HepG2 (cell line): ENCODE measurements around the gene LZTS2. TPM values are rescaled to one million over a fixed set of nuclear protein-coding genes. Genes with fewer than 3 reads are reported as not detected.

Experiments
- AGO2 ChIP-seq: fragments of 200-400 bp; formaldehyde crosslinking; optimal IDR thresholded peaks from 2 replicates; pipeline ENCODE3; 2017; ENCODE audit warnings: mild to moderate bottlenecking, low read depth, low read length, moderate library complexity
- ARNTL ChIP-seq: sonication (generic); formaldehyde crosslinking; IDR thresholded peaks from 2 replicates; pipeline ENCODE4 v1.4.0; 2020; ENCODE audit warnings: mild to moderate bottlenecking, missing genetic modification reagents
- HNF4A ChIP-seq: sonication (generic); formaldehyde crosslinking; IDR thresholded peaks from 2 replicates; pipeline ENCODE4 v1.4.0; 2020; ENCODE audit warnings: missing genetic modification reagents
- NONO ChIP-seq, 2 experiments: fragments of 450-650 bp in 1 of 2; sonication (generic) in 1 of 2; formaldehyde crosslinking in 1 of 2; IDR thresholded peaks in 1 of 2; conservative IDR thresholded peaks in 1 of 2; 2 replicates each; pipeline versions ENCODE4 v1.6.1 to v1.8.0; 2017 to 2022; ENCODE audit warnings: mild to moderate bottlenecking in 1 of 2, missing genetic modification reagents in 1 of 2, moderate library complexity in 1 of 2
- NR2F6 ChIP-seq, 2 experiments: IDR thresholded peaks; 2 replicates each; pipeline ENCODE4 v1.6.1; 2016; ENCODE audit warnings: antibody characterized with exemption in 1 of 2, mild to moderate bottlenecking in 1 of 2
- RBM39 ChIP-seq: fragments of 200-400 bp; formaldehyde crosslinking; IDR thresholded peaks from one replicate; pipeline ENCODE4 v1.6.1; 2018; ENCODE audit warnings: antibody characterized with exemption, mild to moderate bottlenecking, low read depth, low read length; ENCODE audit not compliant: poor library complexity, severe bottlenecking
- SRSF1 ChIP-seq: fragments of 200-400 bp; formaldehyde crosslinking; optimal IDR thresholded peaks from 2 replicates; pipeline ENCODE3; 2017; ENCODE audit warnings: mild to moderate bottlenecking, low read depth, low read length, moderate library complexity
- ZNF260 ChIP-seq: sonication (generic); formaldehyde crosslinking; IDR thresholded peaks from 2 replicates; pipeline ENCODE4 v1.4.0; 2020; ENCODE audit warnings: missing genetic modification reagents, low read depth, mild to moderate bottlenecking, borderline replicate concordance
- polyA plus RNA-seq, 8 experiments: library from polyadenylated mRNA; depleted of rRNA in 3 of 8; stranded (reverse) in 7 of 8; unstranded in 1 of 8; fragments of >200 nt; fragmentation: Illumina TruSeq in 4 of 8; extraction: Trizol in 4 of 8; gene quantifications; 2 replicates each; pipeline versions ENCODE4 v1.2.1 to v1.2.3, GENCODE V29; 2011 to 2016; ENCODE audit warnings: low read depth in 4 of 8, missing spikeins in 1 of 8, mixed read lengths in 1 of 8; ENCODE audit not compliant: insufficient read depth in 1 of 8
- total RNA-seq, 5 experiments: library from RNA; depleted of rRNA; stranded (reverse); fragments of >200 nt; fragmentation: Illumina TruSeq; extraction: Trizol; gene quantifications; 2 replicates each; pipeline ENCODE4 v1.2.3, GENCODE V29; 2016; ENCODE audit warnings: low read depth in 1 of 5
- TF ChIP-seq, protein P1 (sequence below): IDR thresholded peaks from 2 replicates; pipeline ENCODE4 v1.4.0; 2020; ENCODE audit warnings: mild to moderate bottlenecking, missing genetic modification reagents
- TF ChIP-seq, protein P2 (sequence below): sonication (generic); formaldehyde crosslinking; IDR thresholded peaks from 2 replicates; pipeline ENCODE4 v1.5.1; 2020; ENCODE audit warnings: missing genetic modification reagents, mild to moderate bottlenecking, borderline replicate concordance
- TF ChIP-seq, protein P3 (sequence below), 2 experiments: sonication (generic) in 1 of 2; formaldehyde crosslinking in 1 of 2; IDR thresholded peaks; 2 replicates each; pipeline versions ENCODE4 v1.6.1 to v1.9.0; 2014 to 2022; ENCODE audit warnings: antibody characterized with exemption in 1 of 2, borderline replicate concordance in 1 of 2, inconsistent platforms in 1 of 2, low read depth in 1 of 2, missing genetic modification reagents in 1 of 2
- TF ChIP-seq, protein P4 (sequence below): IDR thresholded peaks from 2 replicates; pipeline ENCODE4 v1.6.1; 2012; ENCODE audit warnings: low read depth, low read length, improper control_type of control experiment
- TF ChIP-seq, protein P5 (sequence below): sonication (generic); formaldehyde crosslinking; IDR thresholded peaks from 2 replicates; pipeline ENCODE4 v1.5.0; 2020; ENCODE audit warnings: missing genetic modification reagents, mild to moderate bottlenecking, borderline replicate concordance

The LZTS2 gene
- total and polyA plus RNA-seq, 2 of the 13 experiments (the other 11 are each of a cell fraction or from before 2014, with no cell fraction given) = 43.6 to 65.6 TPM

DNA sequence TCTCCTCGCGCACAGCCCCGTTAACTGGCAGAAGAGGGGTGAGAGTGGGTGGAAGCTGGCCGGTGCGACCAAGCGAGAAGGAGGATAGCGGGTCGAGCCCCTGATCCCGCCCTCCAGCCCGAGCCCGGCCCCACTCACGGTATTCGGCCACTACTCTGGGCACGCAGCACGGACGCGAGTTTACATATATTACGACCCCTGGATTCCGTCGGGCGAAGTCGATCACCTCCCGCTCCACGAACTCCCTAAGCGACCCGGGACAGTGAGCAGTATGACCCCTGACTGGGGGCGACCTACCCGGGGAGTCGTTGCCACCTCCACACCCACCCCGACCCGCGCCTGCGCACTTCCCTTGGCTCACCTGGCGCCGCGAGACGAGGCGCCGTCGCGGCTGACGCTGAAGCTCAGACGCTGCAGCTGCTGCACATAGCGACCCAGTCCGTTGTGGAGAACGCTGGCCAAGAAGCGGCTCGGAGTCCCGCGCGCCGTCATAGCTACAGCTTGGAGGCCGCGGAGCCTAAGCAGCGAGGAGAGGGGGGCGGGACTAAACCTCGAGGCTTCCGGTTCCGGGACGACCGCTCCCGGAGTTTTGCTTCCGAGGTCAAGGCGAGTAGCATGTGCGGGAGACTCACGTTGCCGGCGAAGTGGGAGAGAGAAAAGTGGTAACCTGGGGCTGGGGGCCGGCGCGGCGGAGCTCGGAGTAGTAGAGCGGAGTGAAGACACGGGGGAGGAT, 12.5 kb upstream of the LZTS2 start, which contains the start of the genes MRPL43 and TWNK (continued):
- TF ChIP-seq RBM39 (peak; percentile 74), ARNTL (CRISPR knock-in tag) (peak; percentile 76), HNF4A (no peak; the same call in 1 of the 2 replicates), ZNF260 (CRISPR knock-in tag) (no peak), NONO (IDR thresholded peaks at IDR 0.05) (no peak), NONO (CRISPR knock-in tag; conservative IDR thresholded peaks at IDR 0.05) (peak; percentile 88), NR2F6 (IDR thresholded peaks at IDR 0.05) (peak; percentile 9; the same call in 1 of the 2 replicates), NR2F6 (CRISPR knock-in tag; IDR thresholded peaks at IDR 0.05) (0 out of 2 replicates have a peak, but pooled peaks have one; percentile 14), SRSF1 (peak; percentile 52), AGO2 (peak; percentile 100)
- TF ChIP-seq, protein P1, sequence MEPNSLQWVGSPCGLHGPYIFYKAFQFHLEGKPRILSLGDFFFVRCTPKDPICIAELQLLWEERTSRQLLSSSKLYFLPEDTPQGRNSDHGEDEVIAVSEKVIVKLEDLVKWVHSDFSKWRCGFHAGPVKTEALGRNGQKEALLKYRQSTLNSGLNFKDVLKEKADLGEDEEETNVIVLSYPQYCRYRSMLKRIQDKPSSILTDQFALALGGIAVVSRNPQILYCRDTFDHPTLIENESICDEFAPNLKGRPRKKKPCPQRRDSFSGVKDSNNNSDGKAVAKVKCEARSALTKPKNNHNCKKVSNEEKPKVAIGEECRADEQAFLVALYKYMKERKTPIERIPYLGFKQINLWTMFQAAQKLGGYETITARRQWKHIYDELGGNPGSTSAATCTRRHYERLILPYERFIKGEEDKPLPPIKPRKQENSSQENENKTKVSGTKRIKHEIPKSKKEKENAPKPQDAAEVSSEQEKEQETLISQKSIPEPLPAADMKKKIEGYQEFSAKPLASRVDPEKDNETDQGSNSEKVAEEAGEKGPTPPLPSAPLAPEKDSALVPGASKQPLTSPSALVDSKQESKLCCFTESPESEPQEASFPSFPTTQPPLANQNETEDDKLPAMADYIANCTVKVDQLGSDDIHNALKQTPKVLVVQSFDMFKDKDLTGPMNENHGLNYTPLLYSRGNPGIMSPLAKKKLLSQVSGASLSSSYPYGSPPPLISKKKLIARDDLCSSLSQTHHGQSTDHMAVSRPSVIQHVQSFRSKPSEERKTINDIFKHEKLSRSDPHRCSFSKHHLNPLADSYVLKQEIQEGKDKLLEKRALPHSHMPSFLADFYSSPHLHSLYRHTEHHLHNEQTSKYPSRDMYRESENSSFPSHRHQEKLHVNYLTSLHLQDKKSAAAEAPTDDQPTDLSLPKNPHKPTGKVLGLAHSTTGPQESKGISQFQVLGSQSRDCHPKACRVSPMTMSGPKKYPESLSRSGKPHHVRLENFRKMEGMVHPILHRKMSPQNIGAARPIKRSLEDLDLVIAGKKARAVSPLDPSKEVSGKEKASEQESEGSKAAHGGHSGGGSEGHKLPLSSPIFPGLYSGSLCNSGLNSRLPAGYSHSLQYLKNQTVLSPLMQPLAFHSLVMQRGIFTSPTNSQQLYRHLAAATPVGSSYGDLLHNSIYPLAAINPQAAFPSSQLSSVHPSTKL = peak; percentile 31; the same call in 1 of the 2 replicates
- TF ChIP-seq, protein P2, sequence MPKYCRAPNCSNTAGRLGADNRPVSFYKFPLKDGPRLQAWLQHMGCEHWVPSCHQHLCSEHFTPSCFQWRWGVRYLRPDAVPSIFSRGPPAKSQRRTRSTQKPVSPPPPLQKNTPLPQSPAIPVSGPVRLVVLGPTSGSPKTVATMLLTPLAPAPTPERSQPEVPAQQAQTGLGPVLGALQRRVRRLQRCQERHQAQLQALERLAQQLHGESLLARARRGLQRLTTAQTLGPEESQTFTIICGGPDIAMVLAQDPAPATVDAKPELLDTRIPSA = peak; percentile 96; the same call in 1 of the 2 replicates
- TF ChIP-seq, protein P3, sequence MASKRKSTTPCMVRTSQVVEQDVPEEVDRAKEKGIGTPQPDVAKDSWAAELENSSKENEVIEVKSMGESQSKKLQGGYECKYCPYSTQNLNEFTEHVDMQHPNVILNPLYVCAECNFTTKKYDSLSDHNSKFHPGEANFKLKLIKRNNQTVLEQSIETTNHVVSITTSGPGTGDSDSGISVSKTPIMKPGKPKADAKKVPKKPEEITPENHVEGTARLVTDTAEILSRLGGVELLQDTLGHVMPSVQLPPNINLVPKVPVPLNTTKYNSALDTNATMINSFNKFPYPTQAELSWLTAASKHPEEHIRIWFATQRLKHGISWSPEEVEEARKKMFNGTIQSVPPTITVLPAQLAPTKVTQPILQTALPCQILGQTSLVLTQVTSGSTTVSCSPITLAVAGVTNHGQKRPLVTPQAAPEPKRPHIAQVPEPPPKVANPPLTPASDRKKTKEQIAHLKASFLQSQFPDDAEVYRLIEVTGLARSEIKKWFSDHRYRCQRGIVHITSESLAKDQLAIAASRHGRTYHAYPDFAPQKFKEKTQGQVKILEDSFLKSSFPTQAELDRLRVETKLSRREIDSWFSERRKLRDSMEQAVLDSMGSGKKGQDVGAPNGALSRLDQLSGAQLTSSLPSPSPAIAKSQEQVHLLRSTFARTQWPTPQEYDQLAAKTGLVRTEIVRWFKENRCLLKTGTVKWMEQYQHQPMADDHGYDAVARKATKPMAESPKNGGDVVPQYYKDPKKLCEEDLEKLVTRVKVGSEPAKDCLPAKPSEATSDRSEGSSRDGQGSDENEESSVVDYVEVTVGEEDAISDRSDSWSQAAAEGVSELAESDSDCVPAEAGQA (IDR thresholded peaks at IDR 0.05; ENCODE audit: low read depth) = peak; percentile 68
- TF ChIP-seq, protein P3 (CRISPR knock-in tag; IDR thresholded peaks at IDR 0.05; ENCODE audit: borderline replicate concordance) = peak; percentile 45; the same call in 1 of the 2 replicates
- TF ChIP-seq, protein P4, sequence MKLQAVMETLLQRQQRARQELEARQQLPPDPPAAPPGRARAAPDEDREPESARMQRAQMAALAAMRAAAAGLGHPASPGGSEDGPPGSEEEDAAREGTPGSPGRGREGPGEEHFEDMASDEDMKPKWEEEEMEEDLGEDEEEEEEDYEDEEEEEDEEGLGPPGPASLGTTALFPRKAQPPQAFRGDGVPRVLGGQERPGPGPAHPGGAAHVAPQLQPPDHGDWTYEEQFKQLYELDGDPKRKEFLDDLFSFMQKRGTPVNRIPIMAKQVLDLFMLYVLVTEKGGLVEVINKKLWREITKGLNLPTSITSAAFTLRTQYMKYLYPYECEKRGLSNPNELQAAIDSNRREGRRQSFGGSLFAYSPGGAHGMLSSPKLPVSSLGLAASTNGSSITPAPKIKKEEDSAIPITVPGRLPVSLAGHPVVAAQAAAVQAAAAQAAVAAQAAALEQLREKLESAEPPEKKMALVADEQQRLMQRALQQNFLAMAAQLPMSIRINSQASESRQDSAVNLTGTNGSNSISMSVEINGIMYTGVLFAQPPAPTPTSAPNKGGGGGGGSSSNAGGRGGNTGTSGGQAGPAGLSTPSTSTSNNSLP = no peak
- TF ChIP-seq, protein P5, sequence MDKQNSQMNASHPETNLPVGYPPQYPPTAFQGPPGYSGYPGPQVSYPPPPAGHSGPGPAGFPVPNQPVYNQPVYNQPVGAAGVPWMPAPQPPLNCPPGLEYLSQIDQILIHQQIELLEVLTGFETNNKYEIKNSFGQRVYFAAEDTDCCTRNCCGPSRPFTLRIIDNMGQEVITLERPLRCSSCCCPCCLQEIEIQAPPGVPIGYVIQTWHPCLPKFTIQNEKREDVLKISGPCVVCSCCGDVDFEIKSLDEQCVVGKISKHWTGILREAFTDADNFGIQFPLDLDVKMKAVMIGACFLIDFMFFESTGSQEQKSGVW = no peak
